Left renal cortex interstitium (tissue), 4 donors: Measurements from ENCODE around the gene SH2B2. TPM values are rescaled to one million over a fixed set of nuclear protein-coding genes. Genes with fewer than 3 reads are reported as not detected.
A peak's percentile ranks its signal among the peaks of the same experiment; 100 is the strongest.

ENCODE experiments used
- DNase-seq, 4 donors: peaks; one replicate each; pipeline ENCODE4 v3.0.0-alpha.2; 2013; ENCODE audit warnings: low read depth in 4 of 4, low spot score in 2 of 4, missing footprints in 1 of 4
- polyA plus RNA-seq, 4 donors: library from polyadenylated mRNA; unstranded; fragments of 120-200 nt; gene quantifications; one replicate each; pipeline ENCODE4 v1.2.1, GENCODE V29; 2013; ENCODE audit not compliant: insufficient read length in 4 of 4

SH2B2 gene
- polyA plus RNA-seq, 4 donors, result 3.4 to 6.0 (median 4.9) TPM

GRCh38 chr7:102264367-102264891 is 22.2 kb upstream of the SH2B2 start:
- no peak for DNase-seq

- DNase-seq, result no peak
Observed at GRCh38 chr7:102266541-102266940, 20.1 kb upstream of the SH2B2 start.

- DNase-seq, result no peak
Observed at GRCh38 chr7:102268635-102269034, 18.0 kb upstream of the SH2B2 start.

GRCh38 chr7:102270178-102270887 is 16.3 kb upstream of the SH2B2 start:
- DNase-seq, result no peak

- no peak for DNase-seq
Observed at GRCh38 chr7:102271158-102271798, 15.4 kb upstream of the SH2B2 start.

GRCh38 chr7:102272075-102272916 is 14.4 kb upstream of the SH2B2 start:
- no peak for DNase-seq

GRCh38 chr7:102272917-102273748 is 13.5 kb upstream of the SH2B2 start:
- no peak for DNase-seq

- DNase-seq, result no peak
Observed at GRCh38 chr7:102273749-102274712, 12.6 kb upstream of the SH2B2 start.

GRCh38 chr7:102275123-102275703 is 11.5 kb upstream of the SH2B2 start:
- DNase-seq, result no peak

- no peak for DNase-seq
Observed at GRCh38 chr7:102277901-102278300, 8.8 kb upstream of the SH2B2 start.

- peak in 1 of 4 donors; percentile 61 for DNase-seq
Observed at GRCh38 chr7:102279537-102280400, 6.9 kb upstream of the SH2B2 start.

- no peak for DNase-seq
Observed at GRCh38 chr7:102280521-102280920, 6.1 kb upstream of the SH2B2 start.

- DNase-seq, result no peak
Observed at GRCh38 chr7:102281785-102282184, 4.9 kb upstream of the SH2B2 start.

- DNase-seq, result no peak
Observed at GRCh38 chr7:102282465-102283362, 4.0 kb upstream of the SH2B2 start.

- DNase-seq, result no peak
Observed at GRCh38 chr7:102283477-102284189, 3.0 kb upstream of the SH2B2 start.

GRCh38 chr7:102284399-102284798 is 2.3 kb upstream of the SH2B2 start:
- DNase-seq, result no peak
